HEK293T (cell line): ENCODE measurements around the gene ZNF521.

Source experiments
- BHLHE40 ChIP-seq: fragments of 450-650 bp; IDR thresholded peaks from 2 replicates; pipeline ENCODE4 v1.6.1; 2016; ENCODE audit warnings: mild to moderate bottlenecking, moderate library complexity, borderline replicate concordance
- CTBP1 ChIP-seq: fragments of 450-650 bp; IDR thresholded peaks from 2 replicates; pipeline ENCODE4 v1.6.1; 2016; ENCODE audit warnings: borderline replicate concordance
- ELF4 ChIP-seq: fragments of 450-650 bp; IDR thresholded peaks from 2 replicates; pipeline ENCODE4 v1.6.1; 2017; ENCODE audit warnings: antibody characterized with exemption
- FOXA1 ChIP-seq: fragments of 450-650 bp; IDR thresholded peaks from 2 replicates; pipeline ENCODE4 v1.6.1; 2016; ENCODE audit warnings: mild to moderate bottlenecking
- FOXK2 ChIP-seq: fragments of 450-650 bp; IDR thresholded peaks from 2 replicates; pipeline ENCODE4 v1.6.1; 2016; ENCODE audit warnings: mild to moderate bottlenecking
- FOXM1 ChIP-seq: fragments of 450-650 bp; IDR thresholded peaks from 2 replicates; pipeline ENCODE4 v1.6.1; 2017; ENCODE audit warnings: mild to moderate bottlenecking, borderline replicate concordance
- HDGF ChIP-seq: fragments of 450-650 bp; IDR thresholded peaks from 2 replicates; pipeline ENCODE4 v1.6.1; 2017; ENCODE audit warnings: antibody characterized with exemption, borderline replicate concordance
- L3MBTL2 ChIP-seq: fragments of 450-650 bp; conservative IDR thresholded peaks from 2 replicates; pipeline ENCODE4 v1.6.1; 2016; ENCODE audit warnings: mild to moderate bottlenecking
- NFRKB ChIP-seq: fragments of 450-650 bp; IDR thresholded peaks from 2 replicates; pipeline ENCODE4 v1.6.1; 2016; ENCODE audit warnings: mild to moderate bottlenecking, moderate library complexity
- PKNOX1 ChIP-seq: fragments of 450-650 bp; IDR thresholded peaks from 2 replicates; pipeline ENCODE4 v1.6.1; 2016
- SP1 ChIP-seq: fragments of 450-650 bp; IDR thresholded peaks from 2 replicates; pipeline ENCODE4 v1.6.1; 2017
- SUZ12 ChIP-seq: fragments of 450-650 bp; IDR thresholded peaks from 2 replicates; pipeline ENCODE4 v1.6.1; 2016; ENCODE audit warnings: mild to moderate bottlenecking
- TARDBP ChIP-seq: fragments of 450-650 bp; IDR thresholded peaks from 2 replicates; pipeline ENCODE4 v1.6.1; 2016
- ZNF384 ChIP-seq: fragments of 450-650 bp; IDR thresholded peaks from 2 replicates; pipeline ENCODE4 v1.6.1; 2016

- TF ChIP-seq PKNOX1 (no peak), NFRKB (no peak), BHLHE40 (no peak), SP1 (no peak), FOXM1 (no peak), ELF4 (no peak), HDGF (no peak), SUZ12 (no peak), FOXA1 (no peak), ZNF384 (no peak), TARDBP (no peak), CTBP1 (no peak), FOXK2 (no peak), L3MBTL2 (no peak)
Observed at GRCh38 chr18:25348386-25349130, 3.4 kb downstream of the ZNF521 start.
